Activated T-cell treated with anti-CD3 and anti-CD28 coated beads, Interleukin-2, amount 50 U/mL, for 72 hours (primary cell): ENCODE data around the gene SPTLC3. TPM values are rescaled to one million over a fixed set of nuclear protein-coding genes. Genes with fewer than 3 reads are reported as not detected.

Experiments
- ATAC-seq, 2 donors: fragments of 150-1000 bp; cut with Tn5 transposase; replicated peaks in 1 of 2; 2 replicates each; pipeline ENCODE4 v1.10.0; 2021; ENCODE audit warnings: moderate library complexity in 2 of 2, mild to moderate bottlenecking in 1 of 2
- DNase-seq, 2 donors: peaks; one replicate each; pipeline ENCODE4 v3.0.0; 2021 to 2022; ENCODE audit warnings: mixed read lengths in 1 of 2
- H3K27ac Mint-ChIP-seq: one replicate; pipeline ENCODE4 v1.8.0; 2022; ENCODE audit warnings: mild to moderate bottlenecking, moderate library complexity, mixed read lengths
- H3K27me3 Mint-ChIP-seq: one replicate; pipeline ENCODE4 v1.8.0; 2022; ENCODE audit warnings: low read depth, mixed read lengths
- H3K36me3 Mint-ChIP-seq, 2 donors: one replicate each; pipeline ENCODE4 v1.8.0; 2022; ENCODE audit warnings: mixed read lengths in 2 of 2, mild to moderate bottlenecking in 1 of 2; ENCODE audit not compliant: insufficient read depth in 2 of 2
- H3K4me1 Mint-ChIP-seq: one replicate; pipeline ENCODE4 v1.8.0; 2022; ENCODE audit warnings: low read depth, mixed read lengths
- H3K4me3 Mint-ChIP-seq, 2 donors: one replicate each; pipeline ENCODE4 v1.8.0; 2022; ENCODE audit warnings: mild to moderate bottlenecking in 2 of 2, mixed read lengths in 2 of 2, moderate library complexity in 2 of 2
- H3K9me3 Mint-ChIP-seq, 2 donors: one replicate each; pipeline ENCODE4 v1.8.0; 2022; ENCODE audit warnings: mixed read lengths in 2 of 2
- total RNA-seq, 2 donors: library from RNA; stranded (reverse); gene quantifications; one replicate each; pipeline ENCODE4 v1.2.3, GENCODE V29; 2022

The SPTLC3 gene
- total RNA-seq, 2 donors from 2014 or later = 1.4 to 2.0 TPM

DNA sequence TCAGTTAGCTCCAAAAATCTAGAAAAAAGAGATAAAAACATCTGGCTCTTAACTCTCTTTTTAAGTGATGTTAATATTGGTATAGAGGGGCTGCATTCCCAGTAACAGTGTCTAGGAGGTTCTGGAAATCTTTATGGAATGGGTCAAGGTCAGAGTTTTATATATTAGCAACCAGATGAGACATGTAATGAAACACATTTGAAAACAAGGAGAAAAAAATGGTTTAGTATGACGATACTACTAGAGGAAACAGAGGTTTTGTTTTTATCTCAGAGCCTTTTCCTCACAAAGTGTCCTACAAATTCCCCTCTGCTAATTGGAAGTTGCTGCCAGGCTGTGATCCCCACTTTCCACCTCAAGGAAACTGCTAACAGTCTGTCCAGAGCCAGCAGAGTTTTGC is 111.7 kb downstream of the SPTLC3 start:
- DNase-seq (no peak), ATAC-seq (no peak)
- no peaks in the 10 kb centered on the region for H3K36me3 Mint-ChIP-seq
- H3K27ac Mint-ChIP-seq = no peak overlapping the region
- no peak overlapping the region for H3K4me3 Mint-ChIP-seq
- no peaks in the 10 kb centered on the region for H3K9me3 Mint-ChIP-seq
- no peaks in the 10 kb centered on the region for H3K27me3 Mint-ChIP-seq
- peaks cover 7% of the 10 kb centered on the region for H3K4me1 Mint-ChIP-seq

DNA sequence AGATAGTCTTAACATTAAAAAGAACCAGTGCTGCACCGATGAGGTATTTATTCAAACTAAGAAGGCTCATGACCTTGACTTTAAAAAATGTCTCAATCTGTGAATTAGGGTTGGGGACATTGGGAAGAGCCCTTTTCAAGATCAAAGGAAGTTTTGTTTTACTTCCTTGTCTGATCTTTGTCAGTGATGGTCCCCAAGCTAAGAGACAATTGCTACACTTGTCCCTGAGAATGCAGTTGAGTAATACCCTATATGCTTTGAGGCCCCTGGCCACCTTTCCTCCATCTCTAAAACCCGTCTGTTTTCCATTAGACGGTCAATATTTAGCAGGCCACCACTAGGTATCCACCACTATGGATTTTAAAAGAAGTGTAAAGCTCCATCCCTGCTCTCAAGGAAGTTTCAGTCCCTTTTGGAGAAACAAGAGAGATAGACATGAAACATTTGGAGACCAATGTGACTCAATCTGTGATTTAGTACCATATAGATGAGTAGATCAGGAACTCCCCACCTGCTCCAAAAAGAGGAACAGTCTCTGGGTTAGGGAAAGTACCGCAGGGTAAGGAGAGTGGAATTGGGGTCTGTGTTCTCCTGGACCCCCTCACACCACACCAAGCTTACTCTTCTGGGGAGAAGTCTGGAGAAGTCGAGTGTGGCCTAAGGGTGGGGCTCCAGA is 113.2 kb downstream of the SPTLC3 start:
- Mint-ChIP-seq H3K27ac (no peak overlapping the region), H3K27me3 (no peaks in the 10 kb centered on the region), H3K4me1 (peaks cover 7% of the 10 kb centered on the region), H3K4me3 (no peak overlapping the region), H3K36me3 (no peaks in the 10 kb centered on the region), H3K9me3 (no peaks in the 10 kb centered on the region)
- peak; percentile 33 to 39 for ATAC-seq
- DNase-seq = no peak

DNA sequence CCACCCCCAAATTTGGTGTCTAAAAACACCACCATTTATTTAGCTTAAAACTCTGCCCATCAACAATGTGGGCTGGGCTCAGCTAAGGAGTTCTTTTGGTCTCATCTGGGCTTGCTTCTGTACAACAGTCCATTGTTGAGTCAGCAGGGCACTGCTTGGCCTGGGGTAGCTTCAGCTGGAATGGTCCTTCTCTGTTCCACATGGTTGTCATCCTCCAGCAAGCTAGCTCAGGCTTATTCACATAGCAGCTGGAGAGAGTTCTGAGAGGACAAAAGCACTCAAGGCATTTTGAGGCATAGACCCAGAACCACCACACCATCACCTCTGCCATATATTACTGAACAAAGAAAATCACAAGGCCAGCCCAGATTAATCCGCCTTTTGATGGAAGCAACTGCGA is 116.7 kb downstream of the SPTLC3 start:
- DNase-seq (no peak), ATAC-seq (no peak)
- peaks cover 7% of the 10 kb centered on the region for H3K4me1 Mint-ChIP-seq
- H3K27me3 Mint-ChIP-seq = no peaks in the 10 kb centered on the region
- no peaks in the 10 kb centered on the region for H3K9me3 Mint-ChIP-seq
- H3K27ac Mint-ChIP-seq = no peak overlapping the region
- H3K4me3 Mint-ChIP-seq = no peak overlapping the region
- no peaks in the 10 kb centered on the region for H3K36me3 Mint-ChIP-seq

DNA sequence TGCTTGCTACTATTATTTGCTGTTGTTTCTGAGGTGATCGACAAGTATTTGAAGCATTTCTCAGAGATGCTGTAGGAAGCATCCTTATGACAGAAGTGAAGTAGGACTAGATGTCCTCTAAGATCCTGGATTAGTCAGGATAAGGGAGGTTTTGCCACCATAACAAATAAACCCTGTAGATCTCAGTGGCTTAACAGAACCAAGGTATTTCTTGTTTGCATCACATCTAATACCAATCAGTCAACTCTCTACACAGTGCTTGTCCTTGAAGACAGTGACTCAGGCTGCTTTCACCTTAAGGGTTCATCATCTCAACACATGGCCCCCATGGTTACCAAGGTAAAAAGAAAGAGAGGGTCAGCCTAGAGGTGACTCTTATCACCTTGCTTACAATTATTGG is 119.4 kb downstream of the SPTLC3 start:
- no peak for ATAC-seq
- no peak for DNase-seq
- H3K9me3 Mint-ChIP-seq = no peaks in the 10 kb centered on the region

DNA sequence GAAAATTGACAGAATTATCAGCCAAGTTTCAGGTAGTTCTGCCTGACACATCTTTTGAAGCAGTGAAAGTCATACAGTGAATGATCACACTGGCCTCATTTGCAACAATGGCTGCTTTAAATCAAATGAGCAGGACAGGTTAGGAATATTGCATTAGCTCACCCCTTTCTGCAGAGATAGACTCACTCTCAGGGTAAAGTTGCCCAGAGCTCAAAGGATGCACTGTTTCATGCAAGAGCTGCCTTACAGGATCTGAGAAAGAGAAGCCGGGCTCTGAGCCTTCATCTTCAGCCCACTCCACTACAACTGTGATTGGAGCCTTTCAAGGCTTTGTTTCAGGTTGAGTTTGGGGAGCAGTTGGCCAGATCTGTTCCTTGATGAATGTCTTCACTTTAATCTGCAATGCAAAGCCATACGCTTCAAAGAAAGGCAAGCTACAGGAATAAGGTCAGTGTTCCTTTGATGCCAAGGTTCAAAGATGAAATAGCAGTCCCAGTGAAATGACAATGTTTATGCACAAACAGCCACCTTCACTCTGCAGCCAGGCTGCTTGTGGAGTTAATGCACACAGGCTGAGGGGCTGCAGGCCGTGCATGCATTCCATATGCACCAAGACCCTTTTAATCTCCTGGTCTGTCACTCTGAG is 121.4 kb downstream of the SPTLC3 start:
- Mint-ChIP-seq H3K4me1 (no peaks in the 10 kb centered on the region), H3K4me3 (no peak overlapping the region), H3K9me3 (no peaks in the 10 kb centered on the region), H3K27ac (no peak overlapping the region), H3K27me3 (peaks cover 5% of the 10 kb centered on the region), H3K36me3 (no peaks in the 10 kb centered on the region)
- ATAC-seq (no peak), DNase-seq (no peak)

More for the DNA sequence above, 119.4 kb downstream of the SPTLC3 start:
- no peak overlapping the region for H3K27ac Mint-ChIP-seq
- H3K27me3 Mint-ChIP-seq = peaks cover 5% of the 10 kb centered on the region
- no peak overlapping the region for H3K4me3 Mint-ChIP-seq
- no peaks in the 10 kb centered on the region for H3K36me3 Mint-ChIP-seq
- H3K4me1 Mint-ChIP-seq = no peaks in the 10 kb centered on the region

DNA sequence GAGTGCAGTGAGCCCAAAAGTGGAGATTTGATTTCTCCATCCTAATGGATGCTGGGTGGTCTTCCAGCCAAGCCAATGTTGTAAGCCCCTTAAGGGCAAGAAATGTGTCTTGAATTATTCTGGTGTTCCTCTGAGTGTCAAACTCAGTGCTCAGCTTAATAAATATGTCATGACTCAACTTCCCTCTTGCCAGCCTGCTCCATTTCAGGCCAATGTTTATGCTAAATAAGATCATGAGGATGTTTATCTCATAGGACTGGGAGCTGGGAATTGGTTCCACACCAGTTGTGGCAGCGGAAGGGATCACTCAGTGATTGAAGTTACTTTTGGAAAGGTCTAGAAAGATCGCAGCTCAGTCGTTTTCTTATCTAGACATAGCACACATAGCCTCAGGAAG is 121.9 kb downstream of the SPTLC3 start:
- ATAC-seq (no peak), DNase-seq (no peak)
- no peaks in the 10 kb centered on the region for H3K4me1 Mint-ChIP-seq
- no peak overlapping the region for H3K27ac Mint-ChIP-seq
- peaks cover 5% of the 10 kb centered on the region for H3K27me3 Mint-ChIP-seq
- H3K9me3 Mint-ChIP-seq = no peaks in the 10 kb centered on the region
- H3K4me3 Mint-ChIP-seq = no peak overlapping the region
- no peaks in the 10 kb centered on the region for H3K36me3 Mint-ChIP-seq

DNA sequence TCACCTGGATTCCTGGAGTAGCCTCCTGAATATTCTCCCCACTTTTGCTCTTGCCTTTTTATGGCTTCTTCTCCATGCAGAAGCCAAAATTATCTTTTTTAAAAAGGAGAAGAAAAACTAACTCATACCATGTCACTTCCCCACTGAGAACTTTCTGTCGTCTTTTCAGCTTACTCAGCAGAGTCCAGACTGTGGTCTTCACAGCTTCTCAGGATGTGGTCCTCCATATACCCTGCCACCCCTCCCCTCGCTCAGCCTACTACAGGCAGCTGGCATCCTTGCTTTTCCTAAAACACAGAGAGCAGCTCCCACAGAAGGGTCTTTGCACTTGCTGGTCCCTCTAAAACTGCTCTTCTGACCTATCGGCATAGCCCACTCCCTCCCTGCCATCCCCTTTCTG is 122.9 kb downstream of the SPTLC3 start:
- Mint-ChIP-seq H3K4me1 (no peaks in the 10 kb centered on the region), H3K27ac (no peak overlapping the region), H3K9me3 (no peaks in the 10 kb centered on the region), H3K4me3 (no peak overlapping the region), H3K27me3 (peaks cover 5% of the 10 kb centered on the region), H3K36me3 (no peaks in the 10 kb centered on the region)
- ATAC-seq (no peak), DNase-seq (no peak)

DNA sequence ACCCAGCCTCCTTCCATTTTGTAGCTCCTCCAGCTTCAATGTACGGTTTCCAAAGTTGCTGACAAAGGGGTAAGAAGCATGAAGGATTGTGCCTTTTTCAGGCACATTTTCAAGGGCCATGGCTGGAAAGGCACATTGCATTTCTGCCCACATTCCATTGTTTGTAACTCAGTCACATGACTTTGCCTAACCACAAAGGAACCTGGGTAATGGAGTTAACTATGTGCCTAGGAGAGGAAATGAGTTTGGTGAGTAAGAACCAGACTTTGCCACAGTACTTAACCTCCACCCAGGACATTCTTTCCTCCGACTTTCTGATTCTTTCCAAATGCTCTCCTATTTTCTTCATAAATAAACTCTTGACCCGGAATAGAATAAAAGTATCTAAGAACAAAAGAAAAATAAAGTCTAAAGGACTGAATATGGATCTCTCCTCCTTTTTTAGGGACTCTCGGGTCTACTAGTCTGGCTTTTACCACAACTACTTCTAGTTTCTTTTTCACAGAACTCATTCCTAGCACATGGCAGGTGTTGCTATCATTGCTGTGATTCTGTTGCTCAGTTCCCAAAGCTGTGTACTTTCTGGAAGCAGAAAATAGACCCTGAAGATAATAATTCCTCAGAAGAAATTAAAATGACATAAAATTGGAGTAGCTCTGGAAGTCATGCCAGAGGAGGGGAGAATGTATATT is 130.8 kb downstream of the SPTLC3 start:
- Mint-ChIP-seq H3K4me1 (peaks cover 6% of the 10 kb centered on the region), H3K4me3 (no peak overlapping the region), H3K9me3 (peaks cover 0 to 4% of the 10 kb centered on the region in 2 donors), H3K27me3 (peaks cover 7% of the 10 kb centered on the region), H3K27ac (no peak overlapping the region), H3K36me3 (no peaks in the 10 kb centered on the region)
- DNase-seq (no peak), ATAC-seq (no peak)

DNA sequence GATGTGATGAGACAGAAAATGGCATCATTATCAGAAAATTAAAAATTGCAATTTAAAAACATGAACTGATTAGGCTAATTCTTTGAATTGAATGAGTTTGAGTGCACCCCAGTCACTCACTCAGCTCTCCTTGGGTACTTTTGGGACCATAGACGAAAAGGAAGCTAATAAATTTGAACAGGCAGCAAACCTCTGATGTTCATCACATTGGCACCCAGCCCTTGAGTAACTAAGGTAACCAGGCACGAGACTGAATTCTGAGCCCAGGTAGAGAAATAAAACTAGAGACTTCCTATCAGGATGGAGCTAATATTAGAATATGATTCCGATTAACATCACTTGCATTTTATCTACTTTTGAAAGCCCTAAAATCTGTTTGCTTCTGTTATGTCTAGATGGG is 131.4 kb downstream of the SPTLC3 start:
- H3K36me3 Mint-ChIP-seq = no peaks in the 10 kb centered on the region
- H3K27ac Mint-ChIP-seq = no peak overlapping the region
- ATAC-seq (no peak), DNase-seq (no peak)
- H3K4me1 Mint-ChIP-seq = peaks cover 6% of the 10 kb centered on the region
- H3K27me3 Mint-ChIP-seq = peaks cover 7% of the 10 kb centered on the region
- H3K4me3 Mint-ChIP-seq = no peak overlapping the region
- peaks cover 0 to 4% of the 10 kb centered on the region in 2 donors for H3K9me3 Mint-ChIP-seq

DNA sequence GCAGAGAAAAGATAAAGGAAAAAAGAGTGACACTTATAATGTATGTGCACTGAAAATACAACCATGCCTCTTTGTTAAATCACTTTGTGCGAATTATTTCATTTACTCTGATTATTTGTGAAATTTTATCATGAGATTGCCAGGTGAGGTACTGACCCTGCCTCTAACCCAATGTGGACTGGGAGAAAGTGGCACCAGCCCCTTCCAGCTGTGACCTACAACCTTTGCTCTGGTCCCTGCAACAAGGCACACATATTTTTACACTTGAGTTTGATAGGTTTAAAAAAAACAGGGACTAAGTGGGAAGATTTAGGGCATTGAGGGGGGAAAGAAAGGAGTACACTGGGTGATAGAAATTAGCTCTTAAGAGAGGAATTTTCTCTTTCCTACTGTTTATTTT is 132.0 kb downstream of the SPTLC3 start:
- Mint-ChIP-seq H3K4me3 (no peak overlapping the region), H3K36me3 (no peaks in the 10 kb centered on the region), H3K9me3 (peaks cover 0 to 4% of the 10 kb centered on the region in 2 donors), H3K4me1 (peaks cover 6% of the 10 kb centered on the region), H3K27ac (no peak overlapping the region), H3K27me3 (peaks cover 7% of the 10 kb centered on the region)
- ATAC-seq (no peak), DNase-seq (no peak)

DNA sequence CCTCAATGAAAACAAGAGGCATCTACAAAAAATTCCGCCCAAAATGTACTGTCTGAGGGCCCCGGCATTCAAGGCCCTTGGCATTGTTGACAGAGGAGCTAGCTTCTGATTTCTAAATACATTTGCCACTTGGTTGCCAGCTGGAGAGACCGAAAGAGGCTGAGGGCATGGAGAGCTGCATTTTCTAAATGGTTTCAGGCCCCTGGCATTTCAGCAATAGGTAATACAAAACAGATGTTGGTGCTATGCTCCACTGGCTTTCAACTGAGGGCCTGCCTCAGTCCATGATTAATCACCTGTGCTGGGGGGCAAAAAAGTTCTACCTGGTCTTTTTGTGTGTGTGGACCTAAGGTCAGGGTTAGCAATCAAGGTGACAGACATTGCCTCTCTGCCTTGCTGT is 132.8 kb downstream of the SPTLC3 start:
- H3K36me3 Mint-ChIP-seq = no peaks in the 10 kb centered on the region
- DNase-seq (no peak), ATAC-seq (no peak)
- H3K27ac Mint-ChIP-seq = no peak overlapping the region
- H3K4me1 Mint-ChIP-seq = peaks cover 6% of the 10 kb centered on the region
- no peak overlapping the region for H3K4me3 Mint-ChIP-seq
- peaks cover 0 to 4% of the 10 kb centered on the region in 2 donors for H3K9me3 Mint-ChIP-seq
- peaks cover 7% of the 10 kb centered on the region for H3K27me3 Mint-ChIP-seq

DNA sequence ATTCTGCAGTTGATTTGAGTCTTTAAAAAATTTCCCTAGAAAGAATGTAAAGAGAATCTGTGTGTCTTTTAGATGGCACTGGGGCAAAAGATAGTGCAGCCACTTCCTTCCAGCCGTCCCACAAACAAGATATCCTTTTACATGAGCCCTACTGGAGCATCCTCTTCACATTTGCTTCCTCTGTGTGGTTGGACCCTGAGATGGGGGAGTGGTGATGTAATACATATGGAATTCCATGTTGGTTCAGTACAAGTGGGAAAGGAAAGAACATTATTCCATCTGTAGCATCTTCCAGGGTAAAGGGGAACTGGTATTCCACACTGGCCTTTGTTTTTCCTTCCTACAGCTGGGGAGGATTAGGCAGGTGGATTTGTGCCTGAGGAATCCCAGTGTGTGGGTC is 133.4 kb downstream of the SPTLC3 start:
- Mint-ChIP-seq H3K4me1 (peaks cover 6% of the 10 kb centered on the region), H3K9me3 (peaks cover 0 to 4% of the 10 kb centered on the region in 2 donors), H3K27ac (no peak overlapping the region), H3K4me3 (no peak overlapping the region), H3K36me3 (no peaks in the 10 kb centered on the region), H3K27me3 (peaks cover 9% of the 10 kb centered on the region)
- ATAC-seq (no peak), DNase-seq (no peak)

DNA sequence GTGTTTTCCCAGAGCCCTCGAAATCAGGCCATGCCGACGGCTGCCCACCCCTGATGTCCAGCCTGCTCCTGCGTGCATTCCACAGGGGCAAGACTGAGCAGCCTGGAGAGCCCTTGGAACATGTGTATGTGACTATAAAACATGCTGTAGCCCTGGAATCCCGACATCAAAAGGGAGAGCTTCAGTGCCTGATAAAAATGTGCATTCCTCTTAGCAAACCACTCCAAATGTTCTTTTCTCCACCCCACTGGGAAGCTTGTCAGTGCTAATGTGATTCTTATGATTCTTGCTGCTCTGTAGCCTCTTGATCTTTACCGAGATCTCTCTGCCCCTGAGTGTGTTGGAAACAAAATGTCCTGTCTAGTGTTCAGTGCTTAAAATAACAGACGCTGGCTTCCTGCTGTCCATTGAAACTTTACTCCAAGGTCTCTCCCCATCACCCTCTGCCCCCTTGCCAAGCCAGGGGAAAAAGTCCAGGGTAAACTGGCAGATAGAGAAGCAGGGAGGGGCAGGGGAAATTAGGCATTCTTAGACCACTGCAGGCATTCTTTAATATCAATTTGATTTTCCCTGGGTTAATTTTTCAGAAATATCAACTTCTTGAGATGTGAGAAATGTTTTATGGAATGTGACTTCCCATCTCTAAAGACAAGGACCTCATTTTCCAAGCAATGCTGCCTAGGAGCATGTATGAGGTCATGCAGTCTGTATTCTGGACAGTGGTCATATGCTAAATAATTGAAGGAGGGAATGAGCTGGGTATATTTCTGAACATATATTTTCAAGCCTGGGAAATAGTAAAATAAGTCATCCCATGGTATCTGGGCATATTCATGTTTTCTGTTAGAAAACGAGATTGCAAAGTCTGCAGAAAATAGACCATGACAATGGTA is 138.5 kb downstream of the SPTLC3 start:
- H3K4me3 Mint-ChIP-seq = no peak overlapping the region
- peaks cover 7% of the 10 kb centered on the region for H3K27me3 Mint-ChIP-seq
- ATAC-seq (no peak), DNase-seq (no peak)
- peaks cover 7% of the 10 kb centered on the region for H3K4me1 Mint-ChIP-seq
- H3K9me3 Mint-ChIP-seq = peaks cover 0 to 4% of the 10 kb centered on the region in 2 donors
- no peak overlapping the region for H3K27ac Mint-ChIP-seq
- no peaks in the 10 kb centered on the region for H3K36me3 Mint-ChIP-seq
